ENCODE measurements around the gene ASAP2.

ASAP2 gene

GRCh38 chr2:9232886-9233285 is 26.3 kb downstream of the ASAP2 start:
- no peak for DNase-seq

GRCh38 chr2:9234680-9235146 is 28.1 kb downstream of the ASAP2 start:
- no peak for DNase-seq

- DNase-seq: peak; percentile 18
Observed at GRCh38 chr2:9235147-9236044, 28.8 kb downstream of the ASAP2 start.

GRCh38 chr2:9236045-9236344 is 29.4 kb downstream of the ASAP2 start:
- no peak for DNase-seq

- no peak for DNase-seq
Observed at GRCh38 chr2:9236867-9237266, 30.3 kb downstream of the ASAP2 start.

- DNase-seq: no peak
Observed at GRCh38 chr2:9237831-9238230, 31.2 kb downstream of the ASAP2 start.

- DNase-seq: peak; percentile 98
Observed at GRCh38 chr2:9238591-9239326, 32.1 kb downstream of the ASAP2 start.

- DNase-seq: no peak
Observed at GRCh38 chr2:9239616-9240015, 33.0 kb downstream of the ASAP2 start.

- DNase-seq: no peak
Observed at GRCh38 chr2:9240745-9241144, 34.1 kb downstream of the ASAP2 start.

GRCh38 chr2:9241233-9241632 is 34.6 kb downstream of the ASAP2 start:
- DNase-seq: no peak

GRCh38 chr2:9243357-9243756 is 36.7 kb downstream of the ASAP2 start:
- no peak for DNase-seq

GRCh38 chr2:9244985-9245544 is 38.5 kb downstream of the ASAP2 start:
- no peak for DNase-seq

GRCh38 chr2:9247177-9247576 is 40.6 kb downstream of the ASAP2 start:
- peak; percentile 98 for DNase-seq

- DNase-seq: no peak
Observed at GRCh38 chr2:9247786-9248185, 41.2 kb downstream of the ASAP2 start.

- DNase-seq: no peak
Observed at GRCh38 chr2:9248363-9248762, 41.8 kb downstream of the ASAP2 start.

GRCh38 chr2:9249020-9249800 is 42.6 kb downstream of the ASAP2 start:
- DNase-seq: no peak

GRCh38 chr2:9250091-9250490 is 43.5 kb downstream of the ASAP2 start:
- DNase-seq: no peak

GRCh38 chr2:9250498-9251153 is 44.0 kb downstream of the ASAP2 start:
- no peak for DNase-seq

- no peak for DNase-seq
Observed at GRCh38 chr2:9251154-9252001, 44.8 kb downstream of the ASAP2 start.

- no peak for DNase-seq
Observed at GRCh38 chr2:9252002-9252357, 45.4 kb downstream of the ASAP2 start.

- no peak for DNase-seq
Observed at GRCh38 chr2:9255416-9255815, 48.8 kb downstream of the ASAP2 start.

GRCh38 chr2:9256147-9256546 is 49.5 kb downstream of the ASAP2 start:
- peak; percentile 75 for DNase-seq
